WERI-Rb-1 (cell line): ENCODE data around the gene MTUS2.

Experiments used
- DNase-seq: peaks from one replicate; pipeline ENCODE4 v3.0.0-alpha.2; 2020
- H3K27ac ChIP-seq: fragments of 250-450 bp; sonication (Bioruptor Pico); 2 replicates; pipeline ENCODE4 v1.5.1; 2020; ENCODE audit warnings: mild to moderate bottlenecking, moderate library complexity
- H3K27me3 ChIP-seq: fragments of 250-450 bp; sonication (Bioruptor Pico); 2 replicates; pipeline ENCODE4 v1.5.1; 2021; ENCODE audit warnings: mild to moderate bottlenecking, low read depth, moderate library complexity; ENCODE audit not compliant: insufficient read depth, severe bottlenecking
- H3K36me3 ChIP-seq: fragments of 250-450 bp; sonication (Bioruptor Pico); 2 replicates; pipeline ENCODE4 v1.5.1; 2020; ENCODE audit warnings: mild to moderate bottlenecking, moderate library complexity
- H3K4me3 ChIP-seq: 2 replicates; pipeline ENCODE4 v1.5.1; 2011; ENCODE audit warnings: low read depth, mild to moderate bottlenecking, control low read depth, low read length
- H3K9me3 ChIP-seq: fragments of 250-450 bp; sonication (Bioruptor Pico); 2 replicates; pipeline ENCODE4 v1.5.1; 2021; ENCODE audit warnings: mild to moderate bottlenecking, moderate library complexity; ENCODE audit not compliant: severe bottlenecking
- TF ChIP-seq, protein P1 (sequence below): IDR thresholded peaks from 2 replicates; pipeline ENCODE4 v1.5.1; 2011; ENCODE audit warnings: low read depth, mild to moderate bottlenecking, control low read depth, inconsistent platforms, low read length

The MTUS2 gene

DNA sequence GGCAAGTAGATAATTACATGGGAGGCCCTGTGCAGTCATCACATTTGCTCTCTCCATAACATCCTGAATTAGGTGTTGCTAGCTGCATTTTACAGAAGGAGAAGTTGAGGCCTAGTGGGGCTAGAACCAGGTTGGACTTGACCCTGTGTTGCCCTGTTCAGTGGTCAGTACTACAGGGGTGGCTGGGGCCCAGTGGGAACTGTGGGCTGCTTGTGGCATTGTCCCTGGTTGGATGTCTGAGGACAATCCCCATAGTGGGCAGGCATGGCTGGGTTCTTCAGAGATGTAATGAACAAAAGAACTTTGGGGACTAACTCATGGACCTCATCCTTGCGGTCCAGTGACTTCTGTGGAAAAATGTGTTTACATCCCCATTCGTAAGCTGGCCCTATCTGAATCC is 38.9 kb downstream of the MTUS2 start:
- DNase-seq, result no peak
- Histone ChIP-seq H3K9me3 (no peaks in the 10 kb centered on the region), H3K36me3 (no peaks in the 10 kb centered on the region), H3K4me3 (no peak overlapping the region), H3K27ac (no peak overlapping the region), H3K27me3 (peaks cover 3% of the 10 kb centered on the region)
- TF ChIP-seq, protein P1, sequence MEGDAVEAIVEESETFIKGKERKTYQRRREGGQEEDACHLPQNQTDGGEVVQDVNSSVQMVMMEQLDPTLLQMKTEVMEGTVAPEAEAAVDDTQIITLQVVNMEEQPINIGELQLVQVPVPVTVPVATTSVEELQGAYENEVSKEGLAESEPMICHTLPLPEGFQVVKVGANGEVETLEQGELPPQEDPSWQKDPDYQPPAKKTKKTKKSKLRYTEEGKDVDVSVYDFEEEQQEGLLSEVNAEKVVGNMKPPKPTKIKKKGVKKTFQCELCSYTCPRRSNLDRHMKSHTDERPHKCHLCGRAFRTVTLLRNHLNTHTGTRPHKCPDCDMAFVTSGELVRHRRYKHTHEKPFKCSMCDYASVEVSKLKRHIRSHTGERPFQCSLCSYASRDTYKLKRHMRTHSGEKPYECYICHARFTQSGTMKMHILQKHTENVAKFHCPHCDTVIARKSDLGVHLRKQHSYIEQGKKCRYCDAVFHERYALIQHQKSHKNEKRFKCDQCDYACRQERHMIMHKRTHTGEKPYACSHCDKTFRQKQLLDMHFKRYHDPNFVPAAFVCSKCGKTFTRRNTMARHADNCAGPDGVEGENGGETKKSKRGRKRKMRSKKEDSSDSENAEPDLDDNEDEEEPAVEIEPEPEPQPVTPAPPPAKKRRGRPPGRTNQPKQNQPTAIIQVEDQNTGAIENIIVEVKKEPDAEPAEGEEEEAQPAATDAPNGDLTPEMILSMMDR, result no peak

DNA sequence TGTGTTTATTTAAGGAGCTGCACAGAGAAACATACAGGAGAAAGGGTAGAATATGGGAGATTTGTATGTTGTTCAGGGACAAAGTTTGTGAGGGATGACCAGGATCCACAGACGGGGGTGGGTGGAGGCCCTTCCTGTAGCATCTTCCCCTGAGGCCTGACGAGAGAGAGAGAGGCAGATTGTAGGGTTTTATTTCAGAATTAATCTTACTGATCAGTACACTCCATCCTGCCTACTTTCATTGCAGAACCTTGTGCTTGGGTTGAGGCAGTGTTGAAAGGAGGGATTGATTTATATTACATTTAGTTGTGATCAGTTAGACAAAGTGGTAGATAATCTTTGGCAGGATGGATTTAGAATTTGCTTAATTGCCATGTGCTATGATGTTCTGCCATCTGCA is 39.6 kb downstream of the MTUS2 start:
- Histone ChIP-seq H3K36me3 (no peaks in the 10 kb centered on the region), H3K9me3 (no peaks in the 10 kb centered on the region), H3K27ac (no peak overlapping the region), H3K27me3 (peaks cover 3% of the 10 kb centered on the region), H3K4me3 (no peak overlapping the region)
- DNase-seq, result no peak
- TF ChIP-seq, protein P1, result no peak

DNA sequence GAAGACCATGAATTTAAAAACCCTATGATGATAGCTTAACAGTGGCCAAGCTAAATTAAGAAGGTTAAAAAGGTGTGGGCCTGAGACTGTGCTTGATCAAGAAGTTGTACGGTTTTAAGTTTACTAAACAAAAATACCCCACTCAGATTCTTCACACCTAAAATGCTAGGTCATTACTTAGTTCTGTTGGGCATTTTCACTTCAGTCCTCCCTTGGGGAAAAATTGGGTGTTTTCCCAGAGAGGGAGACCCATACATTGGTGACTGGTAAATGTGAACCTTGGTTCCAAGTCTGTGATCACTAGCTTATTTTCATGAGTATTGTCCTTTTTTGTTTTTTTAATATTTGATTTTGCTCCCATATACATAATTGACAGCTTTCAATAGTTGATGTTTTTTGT is 44.4 kb downstream of the MTUS2 start:
- H3K27me3 ChIP-seq, result peaks cover 6% of the 10 kb centered on the region
- H3K27ac ChIP-seq, result no peak overlapping the region
- TF ChIP-seq, protein P1, result no peak
- H3K9me3 ChIP-seq, result no peaks in the 10 kb centered on the region
- H3K36me3 ChIP-seq, result no peaks in the 10 kb centered on the region
- H3K4me3 ChIP-seq, result no peak overlapping the region
- DNase-seq, result no peak

DNA sequence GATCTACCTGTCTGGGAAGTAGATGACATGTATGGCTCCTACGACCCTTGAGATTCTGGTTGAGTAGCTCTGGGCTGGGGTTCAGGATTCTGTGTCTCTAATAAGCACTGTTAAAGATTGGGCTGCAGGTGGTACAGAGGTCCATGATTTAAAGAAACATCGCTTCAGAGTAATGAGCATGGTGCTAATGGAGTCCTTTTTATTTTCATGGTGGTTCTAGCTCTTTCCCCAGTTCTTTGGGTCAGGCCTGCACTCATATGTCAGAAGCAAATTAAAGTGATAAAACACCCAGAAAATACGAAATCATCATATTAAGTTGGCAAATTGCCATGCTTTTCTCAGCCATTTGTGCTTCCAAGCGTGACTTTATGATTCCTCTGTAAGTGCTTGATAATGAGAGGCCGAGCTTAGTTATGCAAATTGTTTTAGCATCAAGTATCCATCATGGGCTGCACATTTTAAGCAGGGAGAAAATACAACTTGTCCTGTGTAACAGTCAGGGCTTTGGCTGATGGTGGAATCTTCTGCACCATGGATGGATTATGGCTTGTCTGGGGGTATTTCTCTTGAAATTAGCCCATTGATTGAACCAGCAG is 45.1 kb downstream of the MTUS2 start:
- H3K36me3 ChIP-seq, result no peaks in the 10 kb centered on the region
- no peak overlapping the region for H3K27ac ChIP-seq
- TF ChIP-seq, protein P1, result no peak
- H3K4me3 ChIP-seq, result no peak overlapping the region
- H3K27me3 ChIP-seq, result peaks cover 6% of the 10 kb centered on the region
- DNase-seq, result no peak
- no peaks in the 10 kb centered on the region for H3K9me3 ChIP-seq

DNA sequence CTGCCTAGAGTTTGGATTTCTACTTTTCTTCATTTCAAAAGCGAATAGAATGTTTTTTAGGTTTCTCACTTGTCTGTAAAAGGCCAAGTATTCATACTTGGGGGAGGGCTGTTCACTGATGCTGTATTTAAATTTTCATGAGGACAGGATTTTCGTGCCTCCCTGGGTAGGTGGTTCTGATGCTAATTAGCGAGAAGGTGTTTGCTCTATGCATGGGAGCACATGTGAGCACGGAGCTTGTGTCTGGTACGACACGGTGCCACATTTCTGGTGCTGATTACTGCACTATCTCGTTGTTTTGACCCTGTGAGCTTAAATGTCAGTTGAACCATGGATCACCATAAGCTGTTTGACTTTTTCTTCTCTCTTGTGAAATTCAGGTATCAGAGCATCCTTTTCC is 45.8 kb downstream of the MTUS2 start:
- Histone ChIP-seq H3K9me3 (no peaks in the 10 kb centered on the region), H3K36me3 (no peaks in the 10 kb centered on the region), H3K4me3 (no peak overlapping the region), H3K27ac (no peak overlapping the region), H3K27me3 (peaks cover 6% of the 10 kb centered on the region)
- TF ChIP-seq, protein P1, result no peak
- DNase-seq, result no peak

DNA sequence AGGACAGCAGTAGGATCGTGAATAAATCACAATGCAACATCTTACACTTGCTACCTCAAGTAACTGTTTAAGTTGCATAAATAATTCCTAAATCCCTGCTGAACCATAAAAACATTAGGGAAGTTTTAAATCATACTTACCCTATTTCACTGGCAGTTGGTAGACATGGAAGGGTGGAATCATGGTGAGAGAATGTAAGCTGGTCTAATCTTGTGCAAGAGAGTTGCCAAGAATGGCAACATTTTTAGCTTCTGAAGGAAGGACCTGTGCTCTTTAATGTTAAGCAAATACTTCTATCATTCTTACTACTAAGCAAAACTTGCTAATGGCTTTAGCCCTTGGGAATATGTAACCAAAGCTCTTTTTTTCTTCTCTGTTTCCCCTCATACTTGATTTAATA is 46.8 kb downstream of the MTUS2 start:
- Histone ChIP-seq H3K9me3 (no peaks in the 10 kb centered on the region), H3K27me3 (peaks cover 6% of the 10 kb centered on the region), H3K36me3 (no peaks in the 10 kb centered on the region), H3K27ac (no peak overlapping the region), H3K4me3 (no peak overlapping the region)
- DNase-seq, result no peak
- TF ChIP-seq, protein P1, result no peak
